Measurements from ENCODE around the gene PPP1R2B.
"Not testable (repeated sequence)": the region's sequence is repeated elsewhere in the genome, so short reads cannot be mapped to it uniquely, and the experiment has no call there.

The PPP1R2B gene

GRCh38 chr5:156834916-156835315 is 15.2 kb upstream of the PPP1R2B start:
- Histone ChIP-seq H3K36me3 (ENCODE audit: insufficient read depth, low read depth, low read length) (no peaks in the 10 kb centered on the region), H3K4me1 (ENCODE audit: insufficient read depth, low read length) (no peaks in the 10 kb centered on the region), H3K4me3 (ENCODE audit: low read length) (no peak overlapping the region), H3K27ac (ENCODE audit: low read length) (no peak overlapping the region), H3K9me3 (ENCODE audit: insufficient read depth, low read depth, low read length) (no peaks in the 10 kb centered on the region), H3K27me3 (ENCODE audit: insufficient read depth, low read length) (no peaks in the 10 kb centered on the region), H3K9ac (ENCODE audit: low read depth, low read length) (no peak overlapping the region)

GRCh38 chr5:156835905-156836304 is 14.2 kb upstream of the PPP1R2B start:
- Histone ChIP-seq H3K27me3 (ENCODE audit: insufficient read depth, low read length) (no peaks in the 10 kb centered on the region), H3K27ac (ENCODE audit: low read length) (no peak overlapping the region), H3K4me3 (ENCODE audit: low read length) (no peak overlapping the region), H3K4me1 (ENCODE audit: insufficient read depth, low read length) (no peaks in the 10 kb centered on the region), H3K9ac (ENCODE audit: low read depth, low read length) (no peak overlapping the region), H3K9me3 (ENCODE audit: insufficient read depth, low read depth, low read length) (no peaks in the 10 kb centered on the region), H3K36me3 (ENCODE audit: insufficient read depth, low read depth, low read length) (no peaks in the 10 kb centered on the region)

GRCh38 chr5:156836846-156837245 is 13.2 kb upstream of the PPP1R2B start:
- Histone ChIP-seq H3K9ac (ENCODE audit: low read depth, low read length) (no peak overlapping the region), H3K27me3 (ENCODE audit: insufficient read depth, low read length) (no peaks in the 10 kb centered on the region), H3K36me3 (ENCODE audit: insufficient read depth, low read depth, low read length) (no peaks in the 10 kb centered on the region), H3K9me3 (ENCODE audit: insufficient read depth, low read depth, low read length) (no peaks in the 10 kb centered on the region), H3K4me1 (ENCODE audit: insufficient read depth, low read length) (no peaks in the 10 kb centered on the region), H3K27ac (ENCODE audit: low read length) (no peak overlapping the region), H3K4me3 (ENCODE audit: low read length) (no peak overlapping the region)

GRCh38 chr5:156838961-156839360 is 11.1 kb upstream of the PPP1R2B start:
- Histone ChIP-seq H3K27ac (ENCODE audit: low read length) (no peak overlapping the region), H3K27me3 (ENCODE audit: insufficient read depth, low read length) (no peaks in the 10 kb centered on the region), H3K4me1 (ENCODE audit: insufficient read depth, low read length) (no peaks in the 10 kb centered on the region), H3K4me3 (ENCODE audit: low read length) (no peak overlapping the region), H3K9ac (ENCODE audit: low read depth, low read length) (no peak overlapping the region), H3K36me3 (ENCODE audit: insufficient read depth, low read depth, low read length) (no peaks in the 10 kb centered on the region), H3K9me3 (ENCODE audit: insufficient read depth, low read depth, low read length) (no peaks in the 10 kb centered on the region)

- no peaks in the 10 kb centered on the region for H3K4me1 ChIP-seq (ENCODE audit: insufficient read depth, low read length)
- no peak overlapping the region for H3K27ac ChIP-seq (ENCODE audit: low read length)
- H3K36me3 ChIP-seq (ENCODE audit: insufficient read depth, low read depth, low read length) = no peaks in the 10 kb centered on the region
- no peak overlapping the region for H3K4me3 ChIP-seq (ENCODE audit: low read length)
- H3K27me3 ChIP-seq (ENCODE audit: insufficient read depth, low read length) = no peaks in the 10 kb centered on the region
- no peaks in the 10 kb centered on the region for H3K9me3 ChIP-seq (ENCODE audit: insufficient read depth, low read depth, low read length)
- H3K9ac ChIP-seq (ENCODE audit: low read depth, low read length) = no peak overlapping the region
Measured at GRCh38 chr5:156841737-156842136, 8.4 kb upstream of the PPP1R2B start.

- Histone ChIP-seq H3K27ac (ENCODE audit: low read length) (no peak overlapping the region), H3K4me3 (ENCODE audit: low read length) (no peak overlapping the region), H3K9me3 (ENCODE audit: insufficient read depth, low read depth, low read length) (no peaks in the 10 kb centered on the region), H3K9ac (ENCODE audit: low read depth, low read length) (no peak overlapping the region), H3K4me1 (ENCODE audit: insufficient read depth, low read length) (no peaks in the 10 kb centered on the region), H3K27me3 (ENCODE audit: insufficient read depth, low read length) (no peaks in the 10 kb centered on the region), H3K36me3 (ENCODE audit: insufficient read depth, low read depth, low read length) (no peaks in the 10 kb centered on the region)
Measured at GRCh38 chr5:156846914-156847313, 3.2 kb upstream of the PPP1R2B start.

GRCh38 chr5:156848447-156848846 is 1.6 kb upstream of the PPP1R2B start:
- H3K9me3 ChIP-seq (ENCODE audit: insufficient read depth, low read depth, low read length); H3K9ac ChIP-seq (ENCODE audit: low read depth, low read length); H3K27me3 ChIP-seq (ENCODE audit: insufficient read depth, low read length); H3K4me3 ChIP-seq (ENCODE audit: low read length); H3K4me1 ChIP-seq (ENCODE audit: insufficient read depth, low read length); H3K36me3 ChIP-seq (ENCODE audit: insufficient read depth, low read depth, low read length); H3K27ac ChIP-seq (ENCODE audit: low read length): not testable (repeated sequence)

- Histone ChIP-seq H3K4me3 (ENCODE audit: low read length) (no peak overlapping the region), H3K27ac (ENCODE audit: low read length) (no peak overlapping the region), H3K4me1 (ENCODE audit: insufficient read depth, low read length) (no peaks in the 10 kb centered on the region), H3K9ac (ENCODE audit: low read depth, low read length) (no peak overlapping the region), H3K27me3 (ENCODE audit: insufficient read depth, low read length) (no peaks in the 10 kb centered on the region), H3K36me3 (ENCODE audit: insufficient read depth, low read depth, low read length) (no peaks in the 10 kb centered on the region), H3K9me3 (ENCODE audit: insufficient read depth, low read depth, low read length) (peaks cover 10% of the 10 kb centered on the region)
Measured at GRCh38 chr5:156851880-156852279, 1.8 kb downstream of the PPP1R2B start.

GRCh38 chr5:156853055-156853454 is 3.0 kb downstream of the PPP1R2B start:
- not testable (repeated sequence) for H3K27me3 ChIP-seq (ENCODE audit: insufficient read depth, low read length); H3K36me3 ChIP-seq (ENCODE audit: insufficient read depth, low read depth, low read length)

GRCh38 chr5:156865427-156865826 is 15.3 kb downstream of the PPP1R2B start:
- Histone ChIP-seq H3K9ac (ENCODE audit: low read depth, low read length) (no peak overlapping the region), H3K4me1 (ENCODE audit: insufficient read depth, low read length) (no peaks in the 10 kb centered on the region), H3K36me3 (ENCODE audit: insufficient read depth, low read depth, low read length) (no peaks in the 10 kb centered on the region), H3K27ac (ENCODE audit: low read length) (no peak overlapping the region), H3K4me3 (ENCODE audit: low read length) (no peak overlapping the region), H3K9me3 (ENCODE audit: insufficient read depth, low read depth, low read length) (no peaks in the 10 kb centered on the region), H3K27me3 (ENCODE audit: insufficient read depth, low read length) (no peaks in the 10 kb centered on the region)

More at GRCh38 chr5:156853055-156853454, 3.0 kb downstream of the PPP1R2B start:
- H3K4me1 ChIP-seq (ENCODE audit: insufficient read depth, low read length); H3K4me3 ChIP-seq (ENCODE audit: low read length); H3K27ac ChIP-seq (ENCODE audit: low read length); H3K9ac ChIP-seq (ENCODE audit: low read depth, low read length); H3K9me3 ChIP-seq (ENCODE audit: insufficient read depth, low read depth, low read length): not testable (repeated sequence)

- no peak overlapping the region for H3K27ac ChIP-seq (ENCODE audit: low read length)
- H3K36me3 ChIP-seq (ENCODE audit: insufficient read depth, low read depth, low read length) = no peaks in the 10 kb centered on the region
- no peaks in the 10 kb centered on the region for H3K4me1 ChIP-seq (ENCODE audit: insufficient read depth, low read length)
- H3K9me3 ChIP-seq (ENCODE audit: insufficient read depth, low read depth, low read length) = no peaks in the 10 kb centered on the region
- H3K9ac ChIP-seq (ENCODE audit: low read depth, low read length) = no peak overlapping the region
- no peak overlapping the region for H3K4me3 ChIP-seq (ENCODE audit: low read length)
- no peaks in the 10 kb centered on the region for H3K27me3 ChIP-seq (ENCODE audit: insufficient read depth, low read length)
Measured at GRCh38 chr5:156870498-156870839, 20.4 kb downstream of the PPP1R2B start.

GRCh38 chr5:156871212-156871611 is 21.1 kb downstream of the PPP1R2B start:
- no peaks in the 10 kb centered on the region for H3K27me3 ChIP-seq (ENCODE audit: insufficient read depth, low read length)
- H3K27ac ChIP-seq (ENCODE audit: low read length) = no peak overlapping the region
- no peaks in the 10 kb centered on the region for H3K9me3 ChIP-seq (ENCODE audit: insufficient read depth, low read depth, low read length)
- H3K9ac ChIP-seq (ENCODE audit: low read depth, low read length) = no peak overlapping the region
- no peaks in the 10 kb centered on the region for H3K4me1 ChIP-seq (ENCODE audit: insufficient read depth, low read length)
- no peak overlapping the region for H3K4me3 ChIP-seq (ENCODE audit: low read length)
- no peaks in the 10 kb centered on the region for H3K36me3 ChIP-seq (ENCODE audit: insufficient read depth, low read depth, low read length)

Data from iPS-20b (cell line).